ENCODE data around the gene SEMA6A. TPM values are rescaled to one million over a fixed set of nuclear protein-coding genes. Genes with fewer than 3 reads are reported as not detected.

The SEMA6A gene
- total RNA-seq, 1 experiment from 2014 or later, result 406 TPM

GRCh38 chr5:116472274-116472673 is 102.3 kb downstream of the SEMA6A start (continued):
- TF ChIP-seq ATF6 (CRISPR knock-in tag; IDR thresholded peaks at IDR 0.05) (no peak), ZSCAN18 (CRISPR knock-in tag; IDR thresholded peaks at IDR 0.05) (no peak), AFF4 (CRISPR knock-in tag; IDR thresholded peaks at IDR 0.05; ENCODE audit: borderline replicate concordance) (no peak)

- Mint-ChIP-seq H3K36me3 (peaks cover 96% of the 10 kb centered on the region), H3K27ac (peak overlapping the region; percentile 35; the same call in 1 of the 2 replicates), H3K4me1 (peaks cover 6% of the 10 kb centered on the region; the same call in 1 of the 2 replicates), H3K4me3 (no peak overlapping the region), H3K27me3 (ENCODE audit: low read depth) (no peaks in the 10 kb centered on the region), H3K9me3 (no peaks in the 10 kb centered on the region)
- ChIA-PET POLR2A (no interaction called here), CTCF (no interaction called here)
- TF ChIP-seq ZBTB21 (CRISPR knock-in tag; IDR thresholded peaks at IDR 0.05; ENCODE audit: borderline replicate concordance) (no peak), ZNF396 (CRISPR knock-in tag; IDR thresholded peaks at IDR 0.05; ENCODE audit: borderline replicate concordance) (no peak), ZNF416 (CRISPR knock-in tag; IDR thresholded peaks at IDR 0.05) (no peak), FOXP4 (CRISPR knock-in tag; IDR thresholded peaks at IDR 0.05) (no peak), ZNF532 (CRISPR knock-in tag; IDR thresholded peaks at IDR 0.05; ENCODE audit: borderline replicate concordance) (no peak), USF1 (CRISPR knock-in tag; IDR thresholded peaks at IDR 0.05) (no peak), HMGXB4 (CRISPR knock-in tag; IDR thresholded peaks at IDR 0.05) (no peak)
- ATAC-seq (no peak), DNase-seq (ENCODE audit: low spot score) (no peak)
These were observed 105.0 kb downstream of the SEMA6A start for GRCh38 chr5:116469631-116470030.
